DND-41 (cell line): ENCODE results near the gene MGAT4C.

Experiments used
- ATAC-seq: fragments of 200-7000 bp; cut with Tn5 transposase; 3 replicates; pipeline ENCODE4 v1.9.1; 2021; ENCODE audit warnings: low read depth; ENCODE audit not compliant: insufficient read depth
- DNase-seq: peaks from one replicate; pipeline ENCODE4 v3.0.0-alpha.2; 2020
- H2AFZ ChIP-seq: 2 replicates; pipeline ENCODE4 v1.6.0; 2012; ENCODE audit warnings: low read depth, low read length
- H3K27ac ChIP-seq: 2 replicates; pipeline ENCODE4 v1.5.1; 2012; ENCODE audit warnings: low read length, inconsistent platforms
- H3K27me3 ChIP-seq: fragments of 200-600 bp; sonication (generic); 2 replicates; pipeline ENCODE4 v1.6.0; 2012; ENCODE audit warnings: low read length, mild to moderate bottlenecking, inconsistent platforms; ENCODE audit not compliant: insufficient read depth, poor library complexity
- H3K36me3 ChIP-seq: 2 replicates; pipeline ENCODE4 v1.5.1; 2012; ENCODE audit warnings: low read length, inconsistent platforms; ENCODE audit not compliant: insufficient read depth
- H3K4me1 ChIP-seq: 2 replicates; pipeline ENCODE4 v1.5.1; 2012; ENCODE audit warnings: mild to moderate bottlenecking, low read length; ENCODE audit not compliant: insufficient read depth
- H3K4me2 ChIP-seq: 2 replicates; pipeline ENCODE4 v1.6.0; 2012; ENCODE audit warnings: mild to moderate bottlenecking, moderate library complexity, low read length, inconsistent platforms; ENCODE audit not compliant: insufficient read depth
- H3K4me3 ChIP-seq, 2 experiments: fragments of 200-600 bp in 1 of 2; shearing (Covaris generic) in 1 of 2; 2 replicates each; pipeline ENCODE4 v1.5.1; 2012 to 2016; ENCODE audit warnings: inconsistent platforms in 2 of 2, low read length in 2 of 2, mild to moderate bottlenecking in 2 of 2, low read depth in 1 of 2, moderate library complexity in 1 of 2
- H3K79me2 ChIP-seq: 2 replicates; pipeline ENCODE4 v1.6.0; 2012; ENCODE audit warnings: low read length, inconsistent platforms; ENCODE audit not compliant: insufficient read depth
- H3K9ac ChIP-seq: 2 replicates; pipeline ENCODE4 v1.6.0; 2012; ENCODE audit warnings: low read depth, mild to moderate bottlenecking, inconsistent platforms, low read length, moderate library complexity
- H3K9me3 ChIP-seq: 2 replicates; pipeline ENCODE4 v1.5.1; 2012; ENCODE audit warnings: low read length, moderate library complexity, mild to moderate bottlenecking, inconsistent platforms; ENCODE audit not compliant: insufficient read depth, severe bottlenecking
- H4K20me1 ChIP-seq: 2 replicates; pipeline ENCODE4 v1.6.0; 2012; ENCODE audit warnings: low read length; ENCODE audit not compliant: insufficient read depth
- CTCF ChIP-seq: IDR thresholded peaks from 2 replicates; pipeline ENCODE4 v1.5.1; 2012; ENCODE audit warnings: borderline replicate concordance, low read length, moderate library complexity, mild to moderate bottlenecking; ENCODE audit not compliant: poor library complexity, severe bottlenecking; ENCODE audit errors: extremely low read depth
- EZH2 ChIP-seq: IDR thresholded peaks from 3 replicates; pipeline ENCODE4 v1.6.1; 2012; ENCODE audit warnings: borderline replicate concordance, low read depth, mild to moderate bottlenecking, moderate library complexity, low read length, inconsistent platforms; ENCODE audit not compliant: severe bottlenecking

MGAT4C gene

GRCh38 chr12:86194721-86195120, 61.5 kb downstream of the MGAT4C start:
- Histone ChIP-seq H3K36me3 (no peaks in the 10 kb centered on the region), H3K9me3 (no peaks in the 10 kb centered on the region), H3K27me3 (no peaks in the 10 kb centered on the region), H3K4me3 (no peak overlapping the region), H3K4me2 (no peak overlapping the region), H3K27ac (no peak overlapping the region), H4K20me1 (no peaks in the 10 kb centered on the region), H3K9ac (no peak overlapping the region), H3K4me1 (no peaks in the 10 kb centered on the region), H3K79me2 (no peaks in the 10 kb centered on the region), H2AFZ (no peak overlapping the region)
- ATAC-seq (no peak), DNase-seq (no peak)
- no peak for TF ChIP-seq CTCF
- TF ChIP-seq EZH2: no peak

GRCh38 chr12:86193931-86194330, 62.3 kb downstream of the MGAT4C start:
- no peak overlapping the region for H3K4me2 ChIP-seq
- no peaks in the 10 kb centered on the region for H3K79me2 ChIP-seq
- no peak overlapping the region for H2AFZ ChIP-seq
- no peak overlapping the region for H3K9ac ChIP-seq
- H3K27me3 ChIP-seq: no peaks in the 10 kb centered on the region
- H4K20me1 ChIP-seq: no peaks in the 10 kb centered on the region
- H3K4me3 ChIP-seq: no peak overlapping the region
- no peak for ATAC-seq
- no peak for DNase-seq
- H3K36me3 ChIP-seq: no peaks in the 10 kb centered on the region
- no peak overlapping the region for H3K27ac ChIP-seq
- H3K9me3 ChIP-seq: no peaks in the 10 kb centered on the region
- TF ChIP-seq CTCF (no peak), EZH2 (no peak)
- H3K4me1 ChIP-seq: no peaks in the 10 kb centered on the region

GRCh38 chr12:86188226-86188625, 68.0 kb downstream of the MGAT4C start:
- Histone ChIP-seq H4K20me1 (no peaks in the 10 kb centered on the region), H3K9me3 (no peaks in the 10 kb centered on the region), H2AFZ (no peak overlapping the region), H3K79me2 (no peaks in the 10 kb centered on the region), H3K4me2 (no peak overlapping the region), H3K27me3 (no peaks in the 10 kb centered on the region), H3K4me3 (no peak overlapping the region), H3K9ac (no peak overlapping the region), H3K4me1 (no peaks in the 10 kb centered on the region), H3K27ac (no peak overlapping the region), H3K36me3 (no peaks in the 10 kb centered on the region)
- no peak for ATAC-seq
- TF ChIP-seq CTCF: no peak
- no peak for TF ChIP-seq EZH2
- no peak for DNase-seq

GRCh38 chr12:86186449-86186848, 69.7 kb downstream of the MGAT4C start:
- Histone ChIP-seq H3K27me3 (no peaks in the 10 kb centered on the region), H3K79me2 (no peaks in the 10 kb centered on the region), H3K4me2 (no peak overlapping the region), H3K4me3 (no peak overlapping the region), H4K20me1 (no peaks in the 10 kb centered on the region), H2AFZ (no peak overlapping the region), H3K27ac (no peak overlapping the region), H3K9ac (no peak overlapping the region), H3K4me1 (no peaks in the 10 kb centered on the region), H3K36me3 (no peaks in the 10 kb centered on the region), H3K9me3 (no peaks in the 10 kb centered on the region)
- no peak for DNase-seq
- no peak for ATAC-seq
- TF ChIP-seq EZH2: no peak
- no peak for TF ChIP-seq CTCF
